WTC11 (cell line): ENCODE data around the gene PRKRA. TPM values are rescaled to one million over a fixed set of nuclear protein-coding genes. Genes with fewer than 3 reads are reported as not detected.

Experiments
- ATAC-seq: fragments of 200-7000 bp; cut with Tn5 transposase; 2 replicates; pipeline ENCODE4 v1.10.0; 2021; ENCODE audit warnings: mild to moderate bottlenecking, moderate library complexity
- Bru-seq: library from RNA; stranded (reverse); fragments of 400-500 nt; gene quantifications from one replicate; lab custom pipeline; 2021; lab: Mats Ljungman, UMichigan
- CTCF ChIA-PET: fragments of 300-600 bp; sonication (Branson Sonifier 250); formaldehyde crosslinking; loops from one replicate; lab custom pipeline; 2021; ENCODE audit warnings: antibody characterized with exemption; lab: Charles Lee
- POLR2A ChIA-PET: fragments of 350-600 bp; sonication (Branson Sonifier 250); formaldehyde crosslinking; loops from one replicate; lab custom pipeline; 2021; ENCODE audit warnings: antibody characterized with exemption; lab: Charles Lee
- DNase-seq: peaks from one replicate; pipeline ENCODE4 v3.0.0; 2021; ENCODE audit warnings: low spot score
- H3K27ac Mint-ChIP-seq: 2 replicates; pipeline ENCODE4 v1.8.0; 2021; ENCODE audit warnings: mixed read lengths
- H3K27me3 Mint-ChIP-seq: 2 replicates; pipeline ENCODE4 v1.8.0; 2021; ENCODE audit warnings: low read depth, mild to moderate bottlenecking, moderate library complexity, mixed read lengths
- H3K36me3 Mint-ChIP-seq: 2 replicates; pipeline ENCODE4 v1.8.0; 2021; ENCODE audit warnings: mixed read lengths
- H3K4me1 Mint-ChIP-seq: 2 replicates; pipeline ENCODE4 v1.8.0; 2022; ENCODE audit warnings: mixed read lengths
- H3K4me3 Mint-ChIP-seq: 2 replicates; pipeline ENCODE4 v1.8.0; 2021; ENCODE audit warnings: mild to moderate bottlenecking, moderate library complexity, mixed read lengths
- H3K9me3 Mint-ChIP-seq: 2 replicates; pipeline ENCODE4 v1.8.0; 2021; ENCODE audit warnings: mixed read lengths
- ELF4 ChIP-seq: sonication (generic); formaldehyde crosslinking; IDR thresholded peaks from 2 replicates; pipeline ENCODE4 v1.8.1; 2022; ENCODE audit warnings: low read depth, mild to moderate bottlenecking, moderate library complexity, missing genetic modification reagents
- ETV6 ChIP-seq: sonication (generic); formaldehyde crosslinking; IDR thresholded peaks from 2 replicates; pipeline ENCODE4 v1.8.1; 2022; ENCODE audit warnings: mild to moderate bottlenecking, missing genetic modification reagents
- IRF2 ChIP-seq: sonication (generic); formaldehyde crosslinking; IDR thresholded peaks from 2 replicates; pipeline ENCODE4 v1.8.0; 2022; ENCODE audit warnings: low read depth, missing genetic modification reagents, borderline replicate concordance
- NFATC4 ChIP-seq: fragments of 250-450 bp; sonication (Bioruptor Pico); IDR thresholded peaks from 2 replicates; pipeline ENCODE4 v1.9.0; 2021; ENCODE audit warnings: mild to moderate bottlenecking
- PRRX2 ChIP-seq: fragments of 250-450 bp; sonication (Bioruptor Pico); IDR thresholded peaks from 2 replicates; pipeline ENCODE4 v1.8.0; 2021; ENCODE audit warnings: mild to moderate bottlenecking
- RELA ChIP-seq: sonication (generic); formaldehyde crosslinking; IDR thresholded peaks from 2 replicates; pipeline ENCODE4 v1.8.1; 2022; ENCODE audit warnings: missing genetic modification reagents, mild to moderate bottlenecking, borderline replicate concordance
- RORB ChIP-seq: fragments of 250-450 bp; sonication (Bioruptor Pico); IDR thresholded peaks from 2 replicates; pipeline ENCODE4 v1.9.0; 2021; ENCODE audit warnings: mild to moderate bottlenecking
- SMAD3 ChIP-seq: sonication (generic); formaldehyde crosslinking; IDR thresholded peaks from 2 replicates; pipeline ENCODE4 v1.8.0; 2022; ENCODE audit warnings: missing genetic modification reagents, mild to moderate bottlenecking, borderline replicate concordance
- SMAD4 ChIP-seq: sonication (generic); formaldehyde crosslinking; IDR thresholded peaks from 2 replicates; pipeline ENCODE4 v1.8.0; 2022; ENCODE audit warnings: mild to moderate bottlenecking, missing genetic modification reagents
- SOX15 ChIP-seq: fragments of 250-450 bp; sonication (Bioruptor Pico); IDR thresholded peaks from 2 replicates; pipeline ENCODE4 v1.9.0; 2021; ENCODE audit warnings: mild to moderate bottlenecking
- SP1 ChIP-seq: sonication (generic); formaldehyde crosslinking; conservative IDR thresholded peaks from 2 replicates; pipeline ENCODE4 v1.8.1; 2022; ENCODE audit warnings: missing genetic modification reagents
- TEAD1 ChIP-seq: sonication (generic); formaldehyde crosslinking; IDR thresholded peaks from 2 replicates; pipeline ENCODE4 v1.8.0; 2022; ENCODE audit warnings: mild to moderate bottlenecking, missing genetic modification reagents
- TP53 ChIP-seq: sonication (generic); formaldehyde crosslinking; IDR thresholded peaks from 2 replicates; pipeline ENCODE4 v1.8.1; 2023; ENCODE audit warnings: mild to moderate bottlenecking, missing genetic modification reagents
- ZBTB21 ChIP-seq: sonication (generic); formaldehyde crosslinking; IDR thresholded peaks from 2 replicates; pipeline ENCODE4 v1.8.1; 2023; ENCODE audit warnings: mild to moderate bottlenecking, missing genetic modification reagents, borderline replicate concordance
- ZNF263 ChIP-seq: sonication (generic); formaldehyde crosslinking; IDR thresholded peaks from 2 replicates; pipeline ENCODE4 v1.8.1; 2022; ENCODE audit warnings: low read depth, mild to moderate bottlenecking, moderate library complexity, missing genetic modification reagents
- ZNF671 ChIP-seq: fragments of 250-450 bp; sonication (Bioruptor Pico); IDR thresholded peaks from 2 replicates; pipeline ENCODE4 v1.8.0; 2021; ENCODE audit warnings: mild to moderate bottlenecking
- long read RNA-seq, 3 experiments: library from RNA in 1 of 3; library from capped mRNA in 1 of 3; library from polyadenylated mRNA in 1 of 3; unstranded in 2 of 3; stranded (forward) in 1 of 3; transcript quantifications; one replicate each; pipeline ENCODE4 v2.0.0, GENCODE V29; 2021
- total RNA-seq: library from RNA; stranded (reverse); gene quantifications from 3 replicates; pipeline ENCODE4 v1.2.3, GENCODE V29; 2021
- TF ChIP-seq, protein P1 (sequence below): sonication (generic); formaldehyde crosslinking; IDR thresholded peaks from 2 replicates; pipeline ENCODE4 v1.8.0; 2022; ENCODE audit warnings: mild to moderate bottlenecking, missing genetic modification reagents
- TF ChIP-seq, protein P2 (sequence below): sonication (generic); formaldehyde crosslinking; IDR thresholded peaks from 2 replicates; pipeline ENCODE4 v1.8.1; 2022; ENCODE audit warnings: missing genetic modification reagents, borderline replicate concordance
- TF ChIP-seq, protein P3 (sequence below): sonication (generic); formaldehyde crosslinking; IDR thresholded peaks from 2 replicates; pipeline ENCODE4 v1.8.0; 2022; ENCODE audit warnings: mild to moderate bottlenecking, missing genetic modification reagents
- TF ChIP-seq, protein P4 (sequence below): sonication (generic); formaldehyde crosslinking; IDR thresholded peaks from 2 replicates; pipeline ENCODE4 v1.8.1; 2023; ENCODE audit warnings: mild to moderate bottlenecking, missing genetic modification reagents, moderate library complexity
- TF ChIP-seq, protein P5 (sequence below): sonication (generic); formaldehyde crosslinking; IDR thresholded peaks from 2 replicates; pipeline ENCODE4 v1.8.1; 2023; ENCODE audit warnings: mild to moderate bottlenecking, moderate library complexity, missing genetic modification reagents
- TF ChIP-seq, protein P6 (sequence below): sonication (generic); formaldehyde crosslinking; IDR thresholded peaks from 2 replicates; pipeline ENCODE4 v1.8.1; 2022; ENCODE audit warnings: low read depth, missing genetic modification reagents, borderline replicate concordance
- TF ChIP-seq, protein P7 (sequence below): sonication (generic); formaldehyde crosslinking; IDR thresholded peaks from 2 replicates; pipeline ENCODE4 v1.8.1; 2022; ENCODE audit warnings: low read depth, mild to moderate bottlenecking, moderate library complexity, missing genetic modification reagents, borderline replicate concordance

Gene PRKRA
- total RNA-seq, result 55.4 to 57.6 TPM (median 55.4 TPM) in 3 replicates
- Bru-seq, nascent RNA, result percentile 95 among the genes with signal in this experiment
- long read RNA-seq, experiment 1, transcript PRKRA-201 (8 exons, 1,826 nt), result major isoform, 208 of 275 reads
- long read RNA-seq, experiment 1, transcript PRKRA-202 (9 exons, 1,616 nt), result minor isoform, 8 of 275 reads
- long read RNA-seq, experiment 1, transcript PRKRA-203 (7 exons, 1,344 nt), result minor isoform, 19 of 275 reads
- long read RNA-seq, experiment 1, partial matches to known transcripts, result 11 of 275 reads
- long read RNA-seq, experiment 1, other reads (novel, unspliced or antisense), result 28 of 275 reads
- long read RNA-seq, experiment 2, transcript PRKRA-203 (7 exons, 1,344 nt), result minor isoform, 7 of 85 reads
- long read RNA-seq, experiment 2, transcript PRKRA-201 (8 exons, 1,826 nt), result major isoform, 43 of 85 reads
- long read RNA-seq, experiment 2, partial matches to known transcripts, result 13 of 85 reads
- long read RNA-seq, experiment 2, other reads (novel, unspliced or antisense), result 21 of 85 reads
- long read RNA-seq, experiment 3, transcript PRKRA-203 (7 exons, 1,344 nt), result minor isoform, 12 of 227 reads
- long read RNA-seq, experiment 3, transcript PRKRA-201 (8 exons, 1,826 nt), result major isoform, 193 of 227 reads
- long read RNA-seq, experiment 3, partial matches to known transcripts, result 0 of 227 reads
- long read RNA-seq, experiment 3, other reads (novel, unspliced or antisense), result 17 of 227 reads

DNA sequence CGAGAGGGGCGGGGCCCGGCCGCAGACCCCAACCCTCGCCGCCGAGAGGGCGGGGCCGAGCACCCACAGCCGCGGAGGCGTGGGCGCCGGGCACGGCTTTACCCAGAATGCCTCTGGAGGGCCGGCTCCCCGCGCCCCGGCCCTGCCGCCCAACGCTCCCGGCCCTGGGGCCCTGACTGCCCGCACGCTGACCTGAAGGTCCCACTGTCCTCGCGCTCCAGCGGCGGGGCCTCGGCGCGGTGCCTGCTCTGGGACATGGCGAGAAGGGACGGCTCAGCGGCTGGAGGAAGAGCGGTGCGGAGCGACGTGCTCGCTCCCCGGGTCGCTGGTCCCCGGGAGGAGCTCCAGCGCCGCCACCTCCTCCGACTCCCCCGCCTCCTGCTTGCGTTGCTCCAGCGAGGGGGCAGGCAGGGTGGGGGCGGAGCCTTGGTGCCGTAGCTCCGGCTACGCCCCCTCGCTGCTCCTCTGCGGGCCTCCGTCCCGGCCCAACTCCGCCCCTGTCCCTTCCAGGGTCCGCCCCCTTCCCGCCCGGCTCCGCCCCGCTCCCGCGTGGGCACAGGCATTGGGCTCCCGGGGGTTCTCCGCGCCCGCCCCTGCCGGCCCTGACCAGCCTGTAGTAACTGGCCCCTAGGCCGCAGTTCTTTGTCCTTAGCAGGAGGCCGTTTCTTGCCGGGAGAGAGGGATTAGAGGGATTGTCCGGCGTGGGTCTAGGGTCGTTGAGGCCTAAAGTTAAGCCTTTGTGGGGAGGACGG lies at the start of gene PRKRA, which contains the start of gene PJVK:
PRKRA (minus strand) TSS at position 402 of the 752 bp plus-strand sequence; CDS start at position 257, 145 bp downstream.
PJVK (plus strand) TSS at position 605 of the 752 bp plus-strand sequence. CDS start 2,032 bp downstream, outside the sequence.
- H3K27me3 Mint-ChIP-seq, result no peaks in the 10 kb centered on the region
- POLR2A ChIA-PET, result interaction anchor here (0.6 to 2.1 kb wide), 12 partner anchors 10 to 333 kb away, joined by 3 to 20 read pairs (median 4); partner anchors contain the start of gene FKBP7
- CTCF ChIA-PET, result interaction anchor here (0.6 to 2.2 kb wide), 9 partner anchors 12 to 1368 kb away, joined by 3 to 14 read pairs (median 4); partner anchors contain the start of genes PLEKHA3 and RBM45
- peaks cover 27% of the 10 kb centered on the region for H3K36me3 Mint-ChIP-seq
- H3K4me1 Mint-ChIP-seq, result peaks cover 20% of the 10 kb centered on the region
- ATAC-seq (peak; percentile 93), DNase-seq (peak; percentile 96)
- H3K27ac Mint-ChIP-seq, result peak within 1 kb of the TSS; percentile 100
- H3K9me3 Mint-ChIP-seq, result peaks cover 7% of the 10 kb centered on the region
- peak within 1 kb of the TSS; percentile 85 for H3K4me3 Mint-ChIP-seq
- TF ChIP-seq, protein P1, sequence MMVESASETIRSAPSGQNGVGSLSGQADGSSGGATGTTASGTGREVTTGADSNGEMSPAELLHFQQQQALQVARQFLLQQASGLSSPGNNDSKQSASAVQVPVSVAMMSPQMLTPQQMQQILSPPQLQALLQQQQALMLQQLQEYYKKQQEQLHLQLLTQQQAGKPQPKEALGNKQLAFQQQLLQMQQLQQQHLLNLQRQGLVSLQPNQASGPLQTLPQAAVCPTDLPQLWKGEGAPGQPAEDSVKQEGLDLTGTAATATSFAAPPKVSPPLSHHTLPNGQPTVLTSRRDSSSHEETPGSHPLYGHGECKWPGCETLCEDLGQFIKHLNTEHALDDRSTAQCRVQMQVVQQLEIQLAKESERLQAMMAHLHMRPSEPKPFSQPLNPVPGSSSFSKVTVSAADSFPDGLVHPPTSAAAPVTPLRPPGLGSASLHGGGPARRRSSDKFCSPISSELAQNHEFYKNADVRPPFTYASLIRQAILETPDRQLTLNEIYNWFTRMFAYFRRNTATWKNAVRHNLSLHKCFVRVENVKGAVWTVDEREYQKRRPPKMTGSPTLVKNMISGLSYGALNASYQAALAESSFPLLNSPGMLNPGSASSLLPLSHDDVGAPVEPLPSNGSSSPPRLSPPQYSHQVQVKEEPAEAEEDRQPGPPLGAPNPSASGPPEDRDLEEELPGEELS (CRISPR knock-in tag), result peak; percentile 20; the same call in 1 of the 2 replicates
- no peak for TF ChIP-seq TP53 (CRISPR knock-in tag)
- peak; percentile 15; the same call in 1 of the 2 replicates for TF ChIP-seq ZNF263 (CRISPR knock-in tag)
- TF ChIP-seq, protein P2, sequence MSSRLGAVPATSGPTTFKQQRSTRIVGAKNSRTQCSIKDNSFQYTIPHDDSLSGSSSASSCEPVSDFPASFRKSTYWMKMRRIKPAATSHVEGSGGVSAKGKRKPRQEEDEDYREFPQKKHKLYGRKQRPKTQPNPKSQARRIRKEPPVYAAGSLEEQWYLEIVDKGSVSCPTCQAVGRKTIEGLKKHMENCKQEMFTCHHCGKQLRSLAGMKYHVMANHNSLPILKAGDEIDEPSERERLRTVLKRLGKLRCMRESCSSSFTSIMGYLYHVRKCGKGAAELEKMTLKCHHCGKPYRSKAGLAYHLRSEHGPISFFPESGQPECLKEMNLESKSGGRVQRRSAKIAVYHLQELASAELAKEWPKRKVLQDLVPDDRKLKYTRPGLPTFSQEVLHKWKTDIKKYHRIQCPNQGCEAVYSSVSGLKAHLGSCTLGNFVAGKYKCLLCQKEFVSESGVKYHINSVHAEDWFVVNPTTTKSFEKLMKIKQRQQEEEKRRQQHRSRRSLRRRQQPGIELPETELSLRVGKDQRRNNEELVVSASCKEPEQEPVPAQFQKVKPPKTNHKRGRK (CRISPR knock-in tag), result 0 out of 2 replicates have a peak, but pooled peaks have one; percentile 15
- no peak for TF ChIP-seq RORB
- peak; percentile 89 for TF ChIP-seq SMAD3
- TF ChIP-seq SP1 (CRISPR knock-in tag), result no peak; the same call in 1 of the 2 replicates
- TF ChIP-seq SMAD4 (CRISPR knock-in tag), result no peak
- no peak for TF ChIP-seq SOX15 (CRISPR knock-in tag)
- no peak for TF ChIP-seq IRF2 (CRISPR knock-in tag)
- TF ChIP-seq ELF4 (CRISPR knock-in tag), result no peak
- TF ChIP-seq, protein P3, sequence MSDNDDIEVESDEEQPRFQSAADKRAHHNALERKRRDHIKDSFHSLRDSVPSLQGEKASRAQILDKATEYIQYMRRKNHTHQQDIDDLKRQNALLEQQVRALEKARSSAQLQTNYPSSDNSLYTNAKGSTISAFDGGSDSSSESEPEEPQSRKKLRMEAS (CRISPR knock-in tag), result peak; percentile 63; the same call in 1 of the 2 replicates
- peak; percentile 17; the same call in 1 of the 2 replicates for TF ChIP-seq ZBTB21 (CRISPR knock-in tag)
- peak; percentile 21; the same call in 1 of the 2 replicates for TF ChIP-seq TEAD1 (CRISPR knock-in tag)
- TF ChIP-seq, protein P4, sequence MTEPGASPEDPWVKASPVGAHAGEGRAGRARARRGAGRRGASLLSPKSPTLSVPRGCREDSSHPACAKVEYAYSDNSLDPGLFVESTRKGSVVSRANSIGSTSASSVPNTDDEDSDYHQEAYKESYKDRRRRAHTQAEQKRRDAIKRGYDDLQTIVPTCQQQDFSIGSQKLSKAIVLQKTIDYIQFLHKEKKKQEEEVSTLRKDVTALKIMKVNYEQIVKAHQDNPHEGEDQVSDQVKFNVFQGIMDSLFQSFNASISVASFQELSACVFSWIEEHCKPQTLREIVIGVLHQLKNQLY (CRISPR knock-in tag), result 0 out of 2 replicates have a peak, but pooled peaks have one; percentile 72
- TF ChIP-seq, protein P5, sequence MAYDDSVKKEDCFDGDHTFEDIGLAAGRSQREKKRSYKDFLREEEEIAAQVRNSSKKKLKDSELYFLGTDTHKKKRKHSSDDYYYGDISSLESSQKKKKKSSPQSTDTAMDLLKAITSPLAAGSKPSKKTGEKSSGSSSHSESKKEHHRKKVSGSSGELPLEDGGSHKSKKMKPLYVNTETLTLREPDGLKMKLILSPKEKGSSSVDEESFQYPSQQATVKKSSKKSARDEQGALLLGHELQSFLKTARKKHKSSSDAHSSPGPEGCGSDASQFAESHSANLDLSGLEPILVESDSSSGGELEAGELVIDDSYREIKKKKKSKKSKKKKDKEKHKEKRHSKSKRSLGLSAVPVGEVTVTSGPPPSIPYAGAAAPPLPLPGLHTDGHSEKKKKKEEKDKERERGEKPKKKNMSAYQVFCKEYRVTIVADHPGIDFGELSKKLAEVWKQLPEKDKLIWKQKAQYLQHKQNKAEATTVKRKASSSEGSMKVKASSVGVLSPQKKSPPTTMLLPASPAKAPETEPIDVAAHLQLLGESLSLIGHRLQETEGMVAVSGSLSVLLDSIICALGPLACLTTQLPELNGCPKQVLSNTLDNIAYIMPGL (CRISPR knock-in tag), result peak; percentile 73; the same call in 1 of the 2 replicates
- peak; percentile 43; the same call in 1 of the 2 replicates for TF ChIP-seq ZNF671
- TF ChIP-seq, protein P6, sequence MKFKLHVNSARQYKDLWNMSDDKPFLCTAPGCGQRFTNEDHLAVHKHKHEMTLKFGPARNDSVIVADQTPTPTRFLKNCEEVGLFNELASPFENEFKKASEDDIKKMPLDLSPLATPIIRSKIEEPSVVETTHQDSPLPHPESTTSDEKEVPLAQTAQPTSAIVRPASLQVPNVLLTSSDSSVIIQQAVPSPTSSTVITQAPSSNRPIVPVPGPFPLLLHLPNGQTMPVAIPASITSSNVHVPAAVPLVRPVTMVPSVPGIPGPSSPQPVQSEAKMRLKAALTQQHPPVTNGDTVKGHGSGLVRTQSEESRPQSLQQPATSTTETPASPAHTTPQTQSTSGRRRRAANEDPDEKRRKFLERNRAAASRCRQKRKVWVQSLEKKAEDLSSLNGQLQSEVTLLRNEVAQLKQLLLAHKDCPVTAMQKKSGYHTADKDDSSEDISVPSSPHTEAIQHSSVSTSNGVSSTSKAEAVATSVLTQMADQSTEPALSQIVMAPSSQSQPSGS (CRISPR knock-in tag), result no peak
- TF ChIP-seq RELA, result no peak; the same call in 1 of the 2 replicates
- TF ChIP-seq, protein P7, sequence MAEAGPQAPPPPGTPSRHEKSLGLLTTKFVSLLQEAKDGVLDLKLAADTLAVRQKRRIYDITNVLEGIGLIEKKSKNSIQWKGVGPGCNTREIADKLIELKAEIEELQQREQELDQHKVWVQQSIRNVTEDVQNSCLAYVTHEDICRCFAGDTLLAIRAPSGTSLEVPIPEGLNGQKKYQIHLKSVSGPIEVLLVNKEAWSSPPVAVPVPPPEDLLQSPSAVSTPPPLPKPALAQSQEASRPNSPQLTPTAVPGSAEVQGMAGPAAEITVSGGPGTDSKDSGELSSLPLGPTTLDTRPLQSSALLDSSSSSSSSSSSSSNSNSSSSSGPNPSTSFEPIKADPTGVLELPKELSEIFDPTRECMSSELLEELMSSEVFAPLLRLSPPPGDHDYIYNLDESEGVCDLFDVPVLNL (CRISPR knock-in tag), result no peak
- no peak; the same call in 1 of the 2 replicates for TF ChIP-seq NFATC4 (CRISPR knock-in tag)
- peak; percentile 30; the same call in 1 of the 2 replicates for TF ChIP-seq ETV6 (CRISPR knock-in tag)
- TF ChIP-seq PRRX2, result no peak
